Spinal cord (tissue), 10 donors: Measurements from ENCODE around the gene MBTPS1. TPM values are rescaled to one million over a fixed set of nuclear protein-coding genes. Genes with fewer than 3 reads are reported as not detected.

Experiments
- DNase-seq, 6 donors: peaks; one replicate each; pipeline versions ENCODE4 v3.0.0 to v3.0.0-alpha.2; 2013 to 2015; ENCODE audit warnings: low spot score in 6 of 6, low read depth in 4 of 6
- H3K27ac ChIP-seq: one replicate; pipeline ENCODE4 v1.5.1; 2013; ENCODE audit warnings: low read depth, low read length, control low read depth
- H3K27me3 ChIP-seq: one replicate; pipeline ENCODE4 v1.6.1; 2013; ENCODE audit warnings: low read length; ENCODE audit not compliant: control insufficient read depth, insufficient read depth
- H3K36me3 ChIP-seq: one replicate; pipeline ENCODE4 v1.6.1; 2013; ENCODE audit warnings: low read length; ENCODE audit not compliant: control insufficient read depth, insufficient read depth
- H3K4me1 ChIP-seq: one replicate; pipeline ENCODE4 v1.6.1; 2013; ENCODE audit warnings: low read length; ENCODE audit not compliant: control insufficient read depth, insufficient read depth
- H3K4me3 ChIP-seq: one replicate; pipeline ENCODE4 v1.5.1; 2013; ENCODE audit warnings: low read depth, low read length, control low read depth
- H3K9me3 ChIP-seq: one replicate; pipeline ENCODE4 v1.6.1; 2013; ENCODE audit warnings: low read length; ENCODE audit not compliant: control insufficient read depth, insufficient read depth
- WGBS: methylation state at CpG from one replicate; pipeline ENCODE4 v1.1.5; 2013; ENCODE audit warnings: missing lambda C conversion rate; ENCODE audit not compliant: insufficient coverage; 5-methylcytosine and 5-hydroxymethylcytosine counted together
- polyA plus RNA-seq, 2 donors: library from polyadenylated mRNA; unstranded; fragments of 120-200 nt; gene quantifications; one replicate each; pipeline ENCODE4 v1.2.1, GENCODE V29; 2013; ENCODE audit not compliant: insufficient read length in 2 of 2
- total RNA-seq, 2 donors: library from RNA; depleted of rRNA in 1 of 2; stranded (reverse); fragments of 120-200 nt in 1 of 2; fragments of >200 nt in 1 of 2; gene quantifications; one replicate each; pipeline versions ENCODE4 v1.2.3 to v1.2.4, GENCODE V29; 2013 to 2014
- donor health status: healthy.

Gene MBTPS1
- total and polyA plus RNA-seq, 4 donors: 66.2 to 84.3 (median 74.9) TPM

DNA sequence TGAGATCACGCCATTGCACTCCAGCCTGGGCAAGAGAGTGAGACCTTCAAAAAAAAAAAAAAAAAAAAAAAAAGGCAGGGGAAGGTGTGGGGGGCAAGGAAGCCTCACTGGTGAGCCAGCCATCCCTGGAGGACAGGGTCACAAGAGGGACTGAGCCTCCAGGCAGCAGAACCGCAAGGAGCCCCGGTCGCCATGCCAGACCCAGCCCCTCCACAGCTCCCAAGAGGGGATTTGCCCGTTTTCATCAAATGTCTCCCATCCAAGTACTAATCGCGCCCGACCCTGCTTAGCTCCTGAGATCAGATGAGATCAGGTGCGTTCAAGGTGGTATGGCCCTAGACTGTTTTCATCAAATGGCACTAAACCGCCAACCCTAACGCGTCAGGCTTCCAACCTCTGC lies 77.0 kb downstream of the MBTPS1 start:
- 95% methylated on average over 11 of the region's 12 CpGs for WGBS
- H3K27me3 ChIP-seq: no peaks in the 10 kb centered on the region

DNA sequence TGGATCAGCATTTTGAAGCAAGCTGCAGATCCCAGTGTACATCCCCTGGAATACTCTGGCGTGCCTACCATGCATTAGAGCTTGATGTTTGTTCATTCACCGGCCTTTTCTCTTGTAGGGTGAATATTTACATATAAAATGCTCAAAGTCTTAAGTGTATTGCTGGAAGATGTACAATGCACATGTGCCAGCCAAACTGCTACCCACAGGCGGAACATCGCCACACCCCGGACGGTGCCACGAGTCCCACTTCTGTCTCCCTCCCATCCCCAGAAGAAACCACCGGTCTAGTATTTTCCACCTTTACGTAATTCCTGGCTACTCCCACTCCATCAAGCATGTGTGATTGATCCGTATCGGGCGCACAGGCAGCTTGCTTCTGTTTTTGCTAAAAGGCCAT lies 78.3 kb downstream of the MBTPS1 start:
- Histone ChIP-seq H3K27me3 (no peaks in the 10 kb centered on the region), H3K9me3 (peaks cover 3% of the 10 kb centered on the region), H3K4me1 (peaks cover 29% of the 10 kb centered on the region), H3K4me3 (no peak overlapping the region), H3K36me3 (peaks cover 3% of the 10 kb centered on the region), H3K27ac (no peak overlapping the region)
- 89% methylated on average over 9 of the region's 12 CpGs for WGBS
- DNase-seq: no peak

More for the DNA sequence above, 77.0 kb downstream of the MBTPS1 start:
- H3K4me3 ChIP-seq: no peak overlapping the region
- DNase-seq: no peak
- peaks cover 36% of the 10 kb centered on the region for H3K4me1 ChIP-seq
- H3K9me3 ChIP-seq: peaks cover 3% of the 10 kb centered on the region
- H3K36me3 ChIP-seq: peaks cover 3% of the 10 kb centered on the region
- no peak overlapping the region for H3K27ac ChIP-seq

DNA sequence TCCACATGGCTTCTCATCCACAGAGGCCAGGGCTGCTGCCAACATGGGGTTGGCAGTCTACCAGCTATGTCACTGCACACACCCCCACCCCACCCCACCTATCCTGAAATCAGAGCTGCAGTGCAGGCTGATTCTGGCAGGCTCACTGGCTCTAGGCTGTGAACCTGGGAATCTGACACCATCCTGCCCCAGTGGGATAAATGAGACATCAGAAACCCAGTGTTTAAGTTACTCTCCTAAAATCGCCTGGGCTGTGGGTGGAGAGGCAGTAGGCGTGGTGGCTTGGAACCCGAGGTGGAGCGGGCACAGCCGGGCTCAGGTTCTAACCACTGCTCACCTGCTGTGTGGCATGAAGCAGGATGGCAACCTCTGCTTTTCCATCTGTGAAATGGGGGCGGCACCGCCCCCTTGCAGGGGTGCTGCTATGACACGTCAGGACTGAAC lies 79.7 kb downstream of the MBTPS1 start:
- 84% methylated on average over 8 of the region's 8 CpGs for WGBS
- DNase-seq: no peak
- Histone ChIP-seq H3K4me3 (no peak overlapping the region), H3K9me3 (peaks cover 3% of the 10 kb centered on the region), H3K27ac (no peak overlapping the region), H3K36me3 (no peaks in the 10 kb centered on the region), H3K27me3 (no peaks in the 10 kb centered on the region), H3K4me1 (peaks cover 23% of the 10 kb centered on the region)

DNA sequence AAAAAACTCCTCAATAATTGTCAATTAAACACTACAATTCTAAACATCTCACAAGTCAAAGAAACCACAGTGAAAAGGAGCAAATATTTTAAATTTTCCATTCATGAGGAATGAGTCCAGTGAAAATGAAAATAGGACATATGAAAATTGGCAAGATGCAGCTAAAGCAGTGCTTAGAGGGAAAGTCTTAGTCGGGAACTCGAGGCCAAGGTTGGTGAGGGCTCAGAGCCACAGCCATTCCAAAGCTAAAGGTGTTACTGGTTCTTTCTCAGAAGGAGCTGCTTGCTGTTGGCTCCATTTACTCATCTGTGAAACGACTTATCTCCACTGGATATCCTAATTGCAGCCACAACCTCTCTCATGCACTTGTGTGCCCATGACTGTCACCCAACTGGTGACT lies 80.6 kb downstream of the MBTPS1 start:
- WGBS: 71% methylated on average over 1 of the region's 3 CpGs
- no peak for DNase-seq
- peaks cover 3% of the 10 kb centered on the region for H3K9me3 ChIP-seq

DNA sequence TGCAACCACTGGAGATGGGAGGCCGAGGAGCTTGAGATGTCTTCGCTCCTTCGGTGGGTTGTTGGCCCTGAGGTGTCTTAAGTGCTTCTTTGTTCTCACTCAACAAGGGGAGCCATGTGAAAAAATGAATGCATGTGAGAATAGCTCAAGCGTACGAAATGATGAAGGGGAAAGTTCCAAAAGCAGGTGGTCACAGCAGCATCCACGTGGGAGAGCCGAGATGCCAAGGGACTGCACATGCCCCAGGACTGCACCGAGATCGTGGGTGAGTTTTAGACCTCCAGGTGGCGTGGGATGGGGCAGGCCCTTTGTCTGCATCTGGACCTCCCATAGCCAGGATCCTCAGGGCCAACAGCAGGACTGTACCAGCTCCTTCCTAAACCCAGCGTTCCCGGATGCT lies 82.2 kb downstream of the MBTPS1 start:
- Histone ChIP-seq H3K27ac (no peak overlapping the region), H3K9me3 (peaks cover 3% of the 10 kb centered on the region), H3K27me3 (no peaks in the 10 kb centered on the region), H3K4me1 (no peaks in the 10 kb centered on the region), H3K36me3 (no peaks in the 10 kb centered on the region), H3K4me3 (no peak overlapping the region)
- DNase-seq: no peak
- whole genome bisulfite sequencing: 96% methylated on average over 12 of the region's 12 CpGs

More for the DNA sequence above, 80.6 kb downstream of the MBTPS1 start:
- H3K27ac ChIP-seq: no peak overlapping the region
- H3K4me3 ChIP-seq: no peak overlapping the region
- H3K36me3 ChIP-seq: no peaks in the 10 kb centered on the region
- H3K27me3 ChIP-seq: no peaks in the 10 kb centered on the region
- peaks cover 16% of the 10 kb centered on the region for H3K4me1 ChIP-seq

DNA sequence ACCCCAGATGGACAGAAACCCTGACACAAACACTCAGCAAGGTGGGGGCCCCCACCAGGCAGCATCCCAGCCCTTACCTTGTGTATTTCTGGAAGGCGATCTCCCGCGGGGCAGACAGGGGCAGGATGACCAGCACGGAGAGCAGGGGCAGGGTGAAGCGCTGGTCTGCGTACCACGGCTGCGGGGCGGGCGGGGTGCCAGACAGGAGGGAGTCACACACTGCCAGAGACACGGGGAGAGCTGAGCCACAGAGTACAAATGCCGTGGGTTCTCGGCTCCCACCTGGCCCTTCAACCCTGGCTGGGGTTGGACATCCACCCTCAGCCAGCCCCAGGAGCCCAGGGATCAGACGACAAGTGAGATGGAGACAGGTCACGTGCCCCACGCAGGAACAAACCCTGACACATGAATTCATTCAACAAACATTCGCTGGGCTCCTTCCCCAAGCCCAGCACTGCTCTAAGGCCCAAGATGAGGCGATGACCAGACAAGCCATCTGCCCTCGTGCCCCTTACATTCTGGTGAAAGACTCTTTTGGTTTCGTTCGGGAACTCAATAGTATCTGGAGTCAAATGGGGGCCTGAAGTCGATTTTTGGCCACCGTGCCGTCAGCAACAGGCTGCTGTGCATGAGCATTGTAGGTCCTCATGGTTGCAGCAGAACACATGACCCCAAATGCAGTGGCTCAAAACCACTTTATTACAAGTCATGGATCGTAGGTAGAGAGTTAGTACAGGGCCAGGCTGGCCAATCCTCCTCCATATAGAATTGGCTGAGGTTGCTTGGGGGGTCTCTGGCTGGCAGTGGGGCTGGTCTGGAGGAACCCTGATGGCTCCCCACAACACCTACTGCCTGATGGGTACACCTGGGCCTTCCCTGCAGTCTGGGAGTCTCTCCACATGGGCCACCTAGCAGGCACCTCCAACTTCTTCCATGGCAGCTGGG lies 83.2 kb downstream of the MBTPS1 start:
- DNase-seq: no peak
- Histone ChIP-seq H3K27ac (no peak overlapping the region), H3K27me3 (no peaks in the 10 kb centered on the region), H3K4me1 (peaks cover 3% of the 10 kb centered on the region), H3K4me3 (no peak overlapping the region), H3K9me3 (peaks cover 3% of the 10 kb centered on the region), H3K36me3 (no peaks in the 10 kb centered on the region)
- WGBS: 86% methylated on average over 24 of the region's 25 CpGs

DNA sequence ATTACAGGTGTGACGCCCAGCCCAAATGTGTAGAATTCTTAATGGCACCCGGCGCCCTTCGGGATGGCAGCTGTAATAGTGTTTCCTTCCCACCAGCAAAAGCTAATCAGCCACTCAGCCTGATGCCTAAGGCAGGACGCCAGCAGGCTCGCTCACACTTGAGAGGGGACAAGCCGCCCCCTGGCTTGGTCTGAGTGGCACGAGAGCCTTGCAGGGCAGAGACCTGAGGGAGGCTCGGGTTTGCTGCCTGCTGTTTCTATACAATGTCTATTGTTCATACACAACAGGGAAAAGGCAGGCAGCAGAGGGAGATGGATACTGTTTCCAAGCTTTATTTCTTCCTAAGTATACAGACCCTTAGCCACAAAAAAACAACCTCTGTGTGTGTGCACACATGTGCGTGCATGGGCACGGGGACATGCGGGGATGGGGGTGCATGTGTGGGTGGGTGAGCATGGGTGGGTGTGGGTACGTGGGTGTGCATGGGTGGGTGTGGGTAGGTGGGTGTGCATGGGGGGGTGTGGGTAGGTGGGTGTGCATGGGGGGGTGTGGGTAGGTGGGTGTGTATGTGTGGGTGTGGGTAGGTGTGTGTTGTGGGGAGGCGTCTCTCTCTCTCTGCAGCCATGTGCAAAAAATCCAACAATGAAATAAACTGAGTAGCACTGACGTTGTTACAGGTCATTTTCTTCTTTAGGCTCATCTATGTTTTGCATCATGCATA lies 84.1 kb downstream of the MBTPS1 start:
- DNase-seq: peak in 2 of 6 donors; percentile 27 to 49
- Histone ChIP-seq H3K4me3 (no peak overlapping the region), H3K27ac (no peak overlapping the region), H3K9me3 (peaks cover 3% of the 10 kb centered on the region), H3K27me3 (no peaks in the 10 kb centered on the region), H3K4me1 (peaks cover 6% of the 10 kb centered on the region), H3K36me3 (no peaks in the 10 kb centered on the region)
- WGBS: 49% methylated on average over 11 of the region's 15 CpGs

DNA sequence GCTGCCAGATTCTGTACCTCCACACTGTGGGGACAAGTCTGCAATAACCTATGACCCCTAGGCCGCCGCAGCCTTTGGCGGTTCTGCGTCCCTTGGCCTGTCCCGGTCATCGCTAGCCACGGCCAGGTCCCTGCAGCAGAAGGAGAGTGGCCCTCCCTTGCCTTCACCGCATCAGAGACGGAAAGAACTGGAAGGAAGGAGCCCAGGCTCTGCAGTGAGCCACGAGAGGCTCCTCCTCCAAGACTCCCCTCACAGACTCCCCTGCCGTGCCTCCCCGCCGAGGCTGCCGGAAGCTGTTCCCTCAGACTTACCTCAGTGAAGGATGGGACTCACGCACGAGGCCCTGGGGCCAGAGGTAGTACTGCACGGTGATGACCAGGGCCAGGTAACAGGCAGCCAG lies 85.2 kb downstream of the MBTPS1 start:
- Histone ChIP-seq H3K4me1 (peaks cover 11% of the 10 kb centered on the region), H3K27ac (no peak overlapping the region), H3K27me3 (no peaks in the 10 kb centered on the region), H3K9me3 (peaks cover 3% of the 10 kb centered on the region), H3K4me3 (no peak overlapping the region), H3K36me3 (no peaks in the 10 kb centered on the region)
- no peak for DNase-seq
- 82% methylated on average over 17 of the region's 17 CpGs for WGBS

DNA sequence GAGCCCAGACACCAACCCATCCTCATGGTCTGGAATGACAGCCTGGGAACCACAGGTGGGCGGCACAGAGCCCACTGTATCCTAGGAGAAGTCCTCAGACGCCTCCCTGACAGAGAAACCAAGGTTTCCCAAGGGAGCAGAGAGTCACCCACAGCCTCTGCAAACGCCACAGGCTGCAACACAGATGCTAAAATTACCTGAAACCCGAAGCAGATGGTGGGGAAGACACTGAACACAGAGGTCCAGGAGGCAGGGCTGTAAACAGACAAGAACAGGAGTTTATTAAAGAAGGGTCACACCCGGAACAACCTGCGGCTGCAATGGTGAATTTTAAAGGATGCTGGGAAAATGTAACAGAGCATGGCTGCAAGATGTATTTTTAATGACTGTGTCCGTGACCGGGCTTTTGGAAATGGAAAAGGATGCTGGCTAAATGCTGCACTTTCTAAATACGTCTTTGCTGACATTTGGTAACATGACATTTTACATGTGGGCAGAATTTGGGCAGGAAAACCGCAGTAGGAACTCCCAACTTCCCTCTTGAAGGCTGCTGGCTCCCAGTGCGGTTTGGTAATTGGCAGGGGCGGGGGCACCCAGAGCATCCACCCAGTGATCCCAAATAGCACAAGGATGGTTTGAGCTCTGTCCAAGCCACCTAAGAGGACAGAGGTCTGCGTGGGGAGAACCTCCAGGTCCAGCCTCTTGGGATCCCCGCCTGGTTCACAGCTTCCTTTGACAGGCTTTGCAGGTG lies 87.3 kb downstream of the MBTPS1 start:
- H3K4me3 ChIP-seq: no peak overlapping the region
- H3K9me3 ChIP-seq: no peaks in the 10 kb centered on the region
- WGBS: 90% methylated on average over 14 of the region's 14 CpGs
- DNase-seq: no peak
- no peaks in the 10 kb centered on the region for H3K36me3 ChIP-seq
- peaks cover 11% of the 10 kb centered on the region for H3K4me1 ChIP-seq
- no peak overlapping the region for H3K27ac ChIP-seq
- H3K27me3 ChIP-seq: no peaks in the 10 kb centered on the region
